ENCODE data around the gene CMIP.

DNA sequence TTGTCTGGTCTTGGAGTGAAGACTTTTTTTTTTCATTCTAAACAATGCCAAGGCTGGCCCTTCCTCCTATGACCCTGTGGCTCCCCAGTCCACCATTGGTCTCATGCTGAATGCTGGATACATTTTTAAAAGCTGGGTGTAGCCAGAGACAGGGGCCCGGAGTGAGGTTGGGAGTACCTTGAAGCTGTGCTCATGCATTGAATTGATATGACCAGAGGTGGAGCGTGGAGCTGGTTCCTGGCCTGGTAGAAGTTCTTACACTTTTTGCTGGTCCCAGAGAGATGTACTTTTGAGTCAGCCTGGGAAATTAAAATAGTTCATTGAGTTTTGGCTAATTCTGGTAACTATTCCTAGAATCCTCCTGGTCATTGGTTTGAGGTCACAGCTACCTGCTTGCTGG is 83.6 kb downstream of the CMIP start:
- TF ChIP-seq, protein P1, sequence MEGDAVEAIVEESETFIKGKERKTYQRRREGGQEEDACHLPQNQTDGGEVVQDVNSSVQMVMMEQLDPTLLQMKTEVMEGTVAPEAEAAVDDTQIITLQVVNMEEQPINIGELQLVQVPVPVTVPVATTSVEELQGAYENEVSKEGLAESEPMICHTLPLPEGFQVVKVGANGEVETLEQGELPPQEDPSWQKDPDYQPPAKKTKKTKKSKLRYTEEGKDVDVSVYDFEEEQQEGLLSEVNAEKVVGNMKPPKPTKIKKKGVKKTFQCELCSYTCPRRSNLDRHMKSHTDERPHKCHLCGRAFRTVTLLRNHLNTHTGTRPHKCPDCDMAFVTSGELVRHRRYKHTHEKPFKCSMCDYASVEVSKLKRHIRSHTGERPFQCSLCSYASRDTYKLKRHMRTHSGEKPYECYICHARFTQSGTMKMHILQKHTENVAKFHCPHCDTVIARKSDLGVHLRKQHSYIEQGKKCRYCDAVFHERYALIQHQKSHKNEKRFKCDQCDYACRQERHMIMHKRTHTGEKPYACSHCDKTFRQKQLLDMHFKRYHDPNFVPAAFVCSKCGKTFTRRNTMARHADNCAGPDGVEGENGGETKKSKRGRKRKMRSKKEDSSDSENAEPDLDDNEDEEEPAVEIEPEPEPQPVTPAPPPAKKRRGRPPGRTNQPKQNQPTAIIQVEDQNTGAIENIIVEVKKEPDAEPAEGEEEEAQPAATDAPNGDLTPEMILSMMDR (conservative IDR thresholded peaks at IDR 0.05; ENCODE audit: low read depth, low read length), result no peak
- TF ChIP-seq EZH2 (IDR thresholded peaks at IDR 0.05; ENCODE audit: low read length, unreplicated experiment), result no peak
- TF ChIP-seq EZH2phosphoT487 (IDR thresholded peaks at IDR 0.05; ENCODE audit: borderline replicate concordance, low read length), result no peak
